GM18951 (cell line): Measurements from ENCODE around the gene PPFIA1.
"Not testable (repeated sequence)": the region's sequence is repeated elsewhere in the genome, so short reads cannot be mapped to it uniquely, and the experiment has no call there.

Experiments used
- POLR2A ChIP-seq: IDR thresholded peaks from 4 replicates; pipeline ENCODE4 v1.6.1; 2011; ENCODE audit warnings: mild to moderate bottlenecking; ENCODE audit not compliant: insufficient read length, insufficient read depth; ENCODE audit errors: extremely low read depth
- in situ Hi-C: fragments of 300-500 bp; cut with MboI; formaldehyde crosslinking; loops from one replicate; pipeline ENCODE4 v1.12.0; 2022; ENCODE audit warnings: low sequenced_read_pairs, mixed read lengths, inconsistent platforms; ENCODE audit not compliant: unreplicated experiment

The PPFIA1 gene

GRCh38 chr11:70265341-70265740 lies 5.1 kb upstream of the PPFIA1 start:
- TF ChIP-seq POLR2A = no peak
- in situ Hi-C loops = no loop called here

GRCh38 chr11:70267405-70267950 lies 3.0 kb upstream of the PPFIA1 start:
- TF ChIP-seq POLR2A = no peak
- in situ Hi-C loops = no loop called here

- in situ Hi-C loops = no loop called here
- no peak for TF ChIP-seq POLR2A
Observed at GRCh38 chr11:70268526-70268925, 2.0 kb upstream of the PPFIA1 start.

GRCh38 chr11:70270877-70271648 lies 573 bp downstream of the PPFIA1 start:
- in situ Hi-C loops = no loop called here
- no peak for TF ChIP-seq POLR2A

GRCh38 chr11:70271649-70271953 lies 1.1 kb downstream of the PPFIA1 start:
- in situ Hi-C loops = no loop called here
- no peak for TF ChIP-seq POLR2A

GRCh38 chr11:70272009-70272408 lies 1.5 kb downstream of the PPFIA1 start:
- in situ Hi-C loops = no loop called here
- no peak for TF ChIP-seq POLR2A

GRCh38 chr11:70278994-70279393 lies 8.5 kb downstream of the PPFIA1 start:
- in situ Hi-C loops = no loop called here
- TF ChIP-seq POLR2A = no peak

- in situ Hi-C loops = no loop called here
- TF ChIP-seq POLR2A = no peak
Observed at GRCh38 chr11:70281156-70281609, 10.7 kb downstream of the PPFIA1 start.

GRCh38 chr11:70282012-70282411 lies 11.5 kb downstream of the PPFIA1 start:
- no peak for TF ChIP-seq POLR2A
- in situ Hi-C loops = no loop called here

- in situ Hi-C loops = no loop called here
- TF ChIP-seq POLR2A = no peak
Observed at GRCh38 chr11:70288721-70289120, 18.2 kb downstream of the PPFIA1 start.

GRCh38 chr11:70289582-70289981 lies 19.1 kb downstream of the PPFIA1 start:
- in situ Hi-C loops = no loop called here
- no peak for TF ChIP-seq POLR2A

GRCh38 chr11:70290361-70291065 lies 20.0 kb downstream of the PPFIA1 start:
- no peak for TF ChIP-seq POLR2A
- in situ Hi-C loops = no loop called here

- in situ Hi-C loops = no loop called here
- no peak for TF ChIP-seq POLR2A
Observed at GRCh38 chr11:70292166-70292565, 21.7 kb downstream of the PPFIA1 start.

- no peak for TF ChIP-seq POLR2A
- in situ Hi-C loops = no loop called here
Observed at GRCh38 chr11:70292863-70293262, 22.4 kb downstream of the PPFIA1 start.

GRCh38 chr11:70295166-70295565 lies 24.7 kb downstream of the PPFIA1 start:
- in situ Hi-C loops = not testable (repeated sequence)
